Lung (tissue), 12 donors: Measurements from ENCODE around the gene ZHX3. TPM values are rescaled to one million over a fixed set of nuclear protein-coding genes. Genes with fewer than 3 reads are reported as not detected.

Experiments used
- ATAC-seq: fragments of 200-7000 bp; cut with Tn5 transposase; one replicate; pipeline ENCODE4 v1.9.1; 2020; ENCODE audit warnings: moderate number of reproducible peaks; ENCODE audit not compliant: insufficient read depth, low FRiP score
- DNase-seq, 3 donors: peaks; one replicate each; pipeline ENCODE4 v3.0.0-alpha.2; 2013 to 2017
- H3K27ac ChIP-seq, 2 donors: one replicate each; pipeline ENCODE4 v1.5.1; 2013; ENCODE audit warnings: mild to moderate bottlenecking in 2 of 2, moderate library complexity in 2 of 2, control low read depth in 1 of 2, inconsistent platforms in 1 of 2, low read depth in 1 of 2, low read length in 1 of 2
- H3K27me3 ChIP-seq, 3 donors: one replicate each; pipeline ENCODE4 v1.5.1; 2013; ENCODE audit warnings: low read length in 2 of 3; ENCODE audit not compliant: control insufficient read depth in 3 of 3, insufficient read depth in 3 of 3
- H3K36me3 ChIP-seq, 4 donors: one replicate each; pipeline ENCODE4 v1.5.1; 2013; ENCODE audit warnings: low read length in 4 of 4, mild to moderate bottlenecking in 1 of 4, moderate library complexity in 1 of 4; ENCODE audit not compliant: control insufficient read depth in 4 of 4, insufficient read depth in 4 of 4
- H3K4me1 ChIP-seq, 5 donors: one replicate each; pipeline ENCODE4 v1.5.1; 2013; ENCODE audit warnings: low read length in 5 of 5, mild to moderate bottlenecking in 2 of 5, moderate library complexity in 1 of 5; ENCODE audit not compliant: control insufficient read depth in 5 of 5, insufficient read depth in 5 of 5
- H3K4me3 ChIP-seq: one replicate; pipeline ENCODE4 v1.5.1; 2013; ENCODE audit warnings: mild to moderate bottlenecking, control low read depth, moderate library complexity
- H3K9ac ChIP-seq, 2 donors: one replicate each; pipeline ENCODE4 v1.5.1; 2013; ENCODE audit warnings: low read length in 2 of 2, control low read depth in 1 of 2; ENCODE audit not compliant: insufficient read depth in 1 of 2
- H3K9me3 ChIP-seq, 4 donors: one replicate each; pipeline ENCODE4 v1.5.1; 2013; ENCODE audit warnings: low read length in 3 of 4, mild to moderate bottlenecking in 1 of 4, moderate library complexity in 1 of 4; ENCODE audit not compliant: control insufficient read depth in 4 of 4, insufficient read depth in 3 of 4
- WGBS, 2 donors: extraction: QIAGEN DNeasy Blood & Tissue Kit; methylation state at CpG; one replicate each; pipeline ENCODE4 v1.1.7; 2013; 5-methylcytosine and 5-hydroxymethylcytosine counted together
- polyA plus RNA-seq, 2 donors: library from polyadenylated mRNA; stranded (reverse); fragments of 200-250 nt; gene quantifications; one replicate each; pipeline ENCODE4 v1.2.1, GENCODE V29; 2013
- total RNA-seq, 2 donors: library from RNA; depleted of rRNA in 1 of 2; stranded (reverse); fragments of >200 nt in 1 of 2; gene quantifications; one replicate each; pipeline ENCODE4 v1.2.1, GENCODE V29; 2014 to 2021
- TF ChIP-seq, protein P1 (sequence below): IDR thresholded peaks from 2 replicates; pipeline ENCODE4 v1.5.1; 2012; ENCODE audit warnings: mild to moderate bottlenecking; ENCODE audit errors: control extremely low read depth, extremely low read depth
- donor health status: control.
- donor health status: control.
- donor health status: Bipolar disorder and iron deficiency.
- donor health status: healthy.
- donor health status: DM: yes; HTN: yes; CAD: no.

Gene ZHX3
- total and polyA plus RNA-seq, 4 donors, result 8.3 to 48.2 (median 18.0) TPM

GRCh38 chr20:41231136-41231535 lies 86.4 kb downstream of the ZHX3 start:
- peaks cover 0 to 27% (median 5%) of the 10 kb centered on the region in 5 donors for H3K4me1 ChIP-seq
- no peaks in the 10 kb centered on the region for H3K27me3 ChIP-seq
- no peak for DNase-seq
- WGBS, 2 donors, result 97 to 98% methylated on average over 1 of the region's 1 CpG
- H3K27ac ChIP-seq, result no peak overlapping the region
- H3K36me3 ChIP-seq, result no peaks in the 10 kb centered on the region
- H3K4me3 ChIP-seq, result no peak overlapping the region
- no peaks in the 10 kb centered on the region for H3K9me3 ChIP-seq
- TF ChIP-seq, protein P1, sequence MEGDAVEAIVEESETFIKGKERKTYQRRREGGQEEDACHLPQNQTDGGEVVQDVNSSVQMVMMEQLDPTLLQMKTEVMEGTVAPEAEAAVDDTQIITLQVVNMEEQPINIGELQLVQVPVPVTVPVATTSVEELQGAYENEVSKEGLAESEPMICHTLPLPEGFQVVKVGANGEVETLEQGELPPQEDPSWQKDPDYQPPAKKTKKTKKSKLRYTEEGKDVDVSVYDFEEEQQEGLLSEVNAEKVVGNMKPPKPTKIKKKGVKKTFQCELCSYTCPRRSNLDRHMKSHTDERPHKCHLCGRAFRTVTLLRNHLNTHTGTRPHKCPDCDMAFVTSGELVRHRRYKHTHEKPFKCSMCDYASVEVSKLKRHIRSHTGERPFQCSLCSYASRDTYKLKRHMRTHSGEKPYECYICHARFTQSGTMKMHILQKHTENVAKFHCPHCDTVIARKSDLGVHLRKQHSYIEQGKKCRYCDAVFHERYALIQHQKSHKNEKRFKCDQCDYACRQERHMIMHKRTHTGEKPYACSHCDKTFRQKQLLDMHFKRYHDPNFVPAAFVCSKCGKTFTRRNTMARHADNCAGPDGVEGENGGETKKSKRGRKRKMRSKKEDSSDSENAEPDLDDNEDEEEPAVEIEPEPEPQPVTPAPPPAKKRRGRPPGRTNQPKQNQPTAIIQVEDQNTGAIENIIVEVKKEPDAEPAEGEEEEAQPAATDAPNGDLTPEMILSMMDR, result no peak
- no peak for ATAC-seq
- H3K9ac ChIP-seq, result no peak overlapping the region

DNA sequence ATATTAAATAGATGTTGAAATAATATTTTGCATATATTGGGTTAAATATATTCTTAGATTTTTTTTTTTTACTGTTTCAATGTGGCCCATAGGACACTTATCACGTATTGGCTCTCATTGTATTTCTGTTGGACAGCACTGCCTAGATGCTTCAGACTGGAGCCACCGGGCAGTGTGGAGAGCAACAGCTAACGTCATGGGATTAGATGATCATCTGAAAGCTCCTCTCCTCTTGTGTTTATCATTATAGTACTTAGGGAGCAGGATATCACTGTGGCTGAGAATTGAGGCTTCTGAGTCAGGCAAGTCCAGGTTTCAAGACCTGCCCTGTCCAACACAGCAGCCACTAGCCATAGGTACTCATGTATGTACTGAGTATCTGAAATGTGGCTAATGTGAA lies 87.4 kb downstream of the ZHX3 start:
- Histone ChIP-seq H3K27ac (no peak overlapping the region), H3K4me1 (peaks cover 0 to 27% (median 5%) of the 10 kb centered on the region in 5 donors), H3K27me3 (no peaks in the 10 kb centered on the region), H3K9me3 (no peaks in the 10 kb centered on the region), H3K36me3 (no peaks in the 10 kb centered on the region), H3K9ac (no peak overlapping the region), H3K4me3 (no peak overlapping the region)
- TF ChIP-seq, protein P1, result no peak
- ATAC-seq, result no peak
- no peak for DNase-seq
- 90 to 95% methylated on average over 3 of the region's 3 CpGs for WGBS, 2 donors

GRCh38 chr20:41229259-41229658 lies 88.3 kb downstream of the ZHX3 start:
- ATAC-seq, result no peak
- H3K27ac ChIP-seq, result no peak overlapping the region

GRCh38 chr20:41228858-41229257 lies 88.7 kb downstream of the ZHX3 start:
- TF ChIP-seq, protein P1, result no peak
- DNase-seq (no peak), ATAC-seq (no peak)

More at GRCh38 chr20:41229259-41229658, 88.3 kb downstream of the ZHX3 start:
- Histone ChIP-seq H3K4me1 (peaks cover 0 to 20% (median 5%) of the 10 kb centered on the region in 5 donors), H3K27me3 (no peaks in the 10 kb centered on the region), H3K9me3 (no peaks in the 10 kb centered on the region), H3K4me3 (no peak overlapping the region), H3K36me3 (no peaks in the 10 kb centered on the region), H3K9ac (no peak overlapping the region)
- no peak for DNase-seq
- TF ChIP-seq, protein P1, result no peak

More at GRCh38 chr20:41228858-41229257, 88.7 kb downstream of the ZHX3 start:
- Histone ChIP-seq H3K9me3 (no peaks in the 10 kb centered on the region), H3K4me3 (no peak overlapping the region), H3K4me1 (peaks cover 0 to 16% (median 5%) of the 10 kb centered on the region in 5 donors), H3K27me3 (no peaks in the 10 kb centered on the region), H3K9ac (no peak overlapping the region), H3K36me3 (no peaks in the 10 kb centered on the region), H3K27ac (no peak overlapping the region)
